ENCODE measurements around the gene ARID1B. TPM values are rescaled to one million over a fixed set of nuclear protein-coding genes. Genes with fewer than 3 reads are reported as not detected.
A peak's percentile ranks its signal among the peaks of the same experiment; 100 is the strongest.

The ARID1B gene
- total and polyA plus RNA-seq, 4 donors, result 7.0 to 49.0 (median 24.2) TPM

DNA sequence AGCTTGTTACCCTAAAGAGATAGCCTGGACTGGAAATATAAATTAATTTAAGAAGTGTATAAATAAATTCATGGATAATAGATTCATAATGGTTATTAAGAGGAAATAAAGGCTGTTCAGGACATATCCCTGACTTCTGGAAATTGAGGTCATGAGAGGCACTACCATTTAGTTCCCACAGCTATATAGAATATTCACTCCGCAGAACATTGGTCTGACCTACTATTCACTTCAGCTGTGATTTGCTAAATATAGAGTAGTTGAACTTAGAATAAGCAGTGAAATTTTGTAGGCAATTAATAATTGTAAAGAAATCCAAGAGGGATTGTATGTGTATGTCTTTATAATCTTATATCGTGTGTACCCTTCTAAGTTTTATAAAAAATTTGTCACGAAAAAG, 112.8 kb downstream of the ARID1B start:
- no peaks in the 10 kb centered on the region for H3K9me3 ChIP-seq (ENCODE audit: control insufficient read depth in 4 of 4, low read length in 3 of 4)
- peaks cover 3 to 30% (median 11%) of the 10 kb centered on the region in 4 donors for H3K4me1 ChIP-seq (ENCODE audit: control insufficient read depth in 4 of 4, insufficient read depth in 4 of 4, low read length in 3 of 4)
- 98% methylated on average over 3 of the region's 3 CpGs for WGBS
- no peak for DNase-seq (ENCODE audit: low spot score)
- TF ChIP-seq HNF4G (IDR thresholded peaks at IDR 0.05) (no peak), YY1 (IDR thresholded peaks at IDR 0.05) (no peak), EGR1 (IDR thresholded peaks at IDR 0.05; ENCODE audit: low read depth in 2 of 2) (no peak), NR2F2 (IDR thresholded peaks at IDR 0.05) (no peak), TAF1 (conservative IDR thresholded peaks at IDR 0.05) (no peak), FOXA1 (IDR thresholded peaks at IDR 0.05) (no peak), RAD21 (IDR thresholded peaks at IDR 0.05) (no peak)
- TF ChIP-seq, protein P1, sequence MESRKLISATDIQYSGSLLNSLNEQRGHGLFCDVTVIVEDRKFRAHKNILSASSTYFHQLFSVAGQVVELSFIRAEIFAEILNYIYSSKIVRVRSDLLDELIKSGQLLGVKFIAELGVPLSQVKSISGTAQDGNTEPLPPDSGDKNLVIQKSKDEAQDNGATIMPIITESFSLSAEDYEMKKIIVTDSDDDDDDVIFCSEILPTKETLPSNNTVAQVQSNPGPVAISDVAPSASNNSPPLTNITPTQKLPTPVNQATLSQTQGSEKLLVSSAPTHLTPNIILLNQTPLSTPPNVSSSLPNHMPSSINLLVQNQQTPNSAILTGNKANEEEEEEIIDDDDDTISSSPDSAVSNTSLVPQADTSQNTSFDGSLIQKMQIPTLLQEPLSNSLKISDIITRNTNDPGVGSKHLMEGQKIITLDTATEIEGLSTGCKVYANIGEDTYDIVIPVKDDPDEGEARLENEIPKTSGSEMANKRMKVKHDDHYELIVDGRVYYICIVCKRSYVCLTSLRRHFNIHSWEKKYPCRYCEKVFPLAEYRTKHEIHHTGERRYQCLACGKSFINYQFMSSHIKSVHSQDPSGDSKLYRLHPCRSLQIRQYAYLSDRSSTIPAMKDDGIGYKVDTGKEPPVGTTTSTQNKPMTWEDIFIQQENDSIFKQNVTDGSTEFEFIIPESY (IDR thresholded peaks at IDR 0.05), result no peak
- TF ChIP-seq, protein P2, sequence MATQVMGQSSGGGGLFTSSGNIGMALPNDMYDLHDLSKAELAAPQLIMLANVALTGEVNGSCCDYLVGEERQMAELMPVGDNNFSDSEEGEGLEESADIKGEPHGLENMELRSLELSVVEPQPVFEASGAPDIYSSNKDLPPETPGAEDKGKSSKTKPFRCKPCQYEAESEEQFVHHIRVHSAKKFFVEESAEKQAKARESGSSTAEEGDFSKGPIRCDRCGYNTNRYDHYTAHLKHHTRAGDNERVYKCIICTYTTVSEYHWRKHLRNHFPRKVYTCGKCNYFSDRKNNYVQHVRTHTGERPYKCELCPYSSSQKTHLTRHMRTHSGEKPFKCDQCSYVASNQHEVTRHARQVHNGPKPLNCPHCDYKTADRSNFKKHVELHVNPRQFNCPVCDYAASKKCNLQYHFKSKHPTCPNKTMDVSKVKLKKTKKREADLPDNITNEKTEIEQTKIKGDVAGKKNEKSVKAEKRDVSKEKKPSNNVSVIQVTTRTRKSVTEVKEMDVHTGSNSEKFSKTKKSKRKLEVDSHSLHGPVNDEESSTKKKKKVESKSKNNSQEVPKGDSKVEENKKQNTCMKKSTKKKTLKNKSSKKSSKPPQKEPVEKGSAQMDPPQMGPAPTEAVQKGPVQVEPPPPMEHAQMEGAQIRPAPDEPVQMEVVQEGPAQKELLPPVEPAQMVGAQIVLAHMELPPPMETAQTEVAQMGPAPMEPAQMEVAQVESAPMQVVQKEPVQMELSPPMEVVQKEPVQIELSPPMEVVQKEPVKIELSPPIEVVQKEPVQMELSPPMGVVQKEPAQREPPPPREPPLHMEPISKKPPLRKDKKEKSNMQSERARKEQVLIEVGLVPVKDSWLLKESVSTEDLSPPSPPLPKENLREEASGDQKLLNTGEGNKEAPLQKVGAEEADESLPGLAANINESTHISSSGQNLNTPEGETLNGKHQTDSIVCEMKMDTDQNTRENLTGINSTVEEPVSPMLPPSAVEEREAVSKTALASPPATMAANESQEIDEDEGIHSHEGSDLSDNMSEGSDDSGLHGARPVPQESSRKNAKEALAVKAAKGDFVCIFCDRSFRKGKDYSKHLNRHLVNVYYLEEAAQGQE (IDR thresholded peaks at IDR 0.05), result no peak
- TF ChIP-seq, protein P3, sequence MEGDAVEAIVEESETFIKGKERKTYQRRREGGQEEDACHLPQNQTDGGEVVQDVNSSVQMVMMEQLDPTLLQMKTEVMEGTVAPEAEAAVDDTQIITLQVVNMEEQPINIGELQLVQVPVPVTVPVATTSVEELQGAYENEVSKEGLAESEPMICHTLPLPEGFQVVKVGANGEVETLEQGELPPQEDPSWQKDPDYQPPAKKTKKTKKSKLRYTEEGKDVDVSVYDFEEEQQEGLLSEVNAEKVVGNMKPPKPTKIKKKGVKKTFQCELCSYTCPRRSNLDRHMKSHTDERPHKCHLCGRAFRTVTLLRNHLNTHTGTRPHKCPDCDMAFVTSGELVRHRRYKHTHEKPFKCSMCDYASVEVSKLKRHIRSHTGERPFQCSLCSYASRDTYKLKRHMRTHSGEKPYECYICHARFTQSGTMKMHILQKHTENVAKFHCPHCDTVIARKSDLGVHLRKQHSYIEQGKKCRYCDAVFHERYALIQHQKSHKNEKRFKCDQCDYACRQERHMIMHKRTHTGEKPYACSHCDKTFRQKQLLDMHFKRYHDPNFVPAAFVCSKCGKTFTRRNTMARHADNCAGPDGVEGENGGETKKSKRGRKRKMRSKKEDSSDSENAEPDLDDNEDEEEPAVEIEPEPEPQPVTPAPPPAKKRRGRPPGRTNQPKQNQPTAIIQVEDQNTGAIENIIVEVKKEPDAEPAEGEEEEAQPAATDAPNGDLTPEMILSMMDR (IDR thresholded peaks at IDR 0.05; ENCODE audit: low read depth, low read length, missing input control), result no peak
- TF ChIP-seq, protein P4, sequence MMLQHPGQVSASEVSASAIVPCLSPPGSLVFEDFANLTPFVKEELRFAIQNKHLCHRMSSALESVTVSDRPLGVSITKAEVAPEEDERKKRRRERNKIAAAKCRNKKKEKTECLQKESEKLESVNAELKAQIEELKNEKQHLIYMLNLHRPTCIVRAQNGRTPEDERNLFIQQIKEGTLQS (IDR thresholded peaks at IDR 0.05), result no peak
- no peaks in the 10 kb centered on the region for H3K27me3 ChIP-seq (ENCODE audit: control insufficient read depth in 4 of 4, insufficient read depth in 4 of 4, low read length in 3 of 4)
- peak overlapping the region; percentile 60 to 82 for H3K27ac ChIP-seq (ENCODE audit: low read depth in 1 of 2, low read length in 2 of 2)
- no peak overlapping the region for H3K4me3 ChIP-seq (ENCODE audit: low read depth in 1 of 3, low read length in 3 of 3)
- H3K9ac ChIP-seq (ENCODE audit: low read depth in 1 of 2, low read length in 2 of 2), result no peak overlapping the region
- H3K36me3 ChIP-seq (ENCODE audit: control insufficient read depth in 4 of 4, insufficient read depth in 3 of 4, low read depth in 1 of 4, low read length in 3 of 4), result no peaks in the 10 kb centered on the region

DNA sequence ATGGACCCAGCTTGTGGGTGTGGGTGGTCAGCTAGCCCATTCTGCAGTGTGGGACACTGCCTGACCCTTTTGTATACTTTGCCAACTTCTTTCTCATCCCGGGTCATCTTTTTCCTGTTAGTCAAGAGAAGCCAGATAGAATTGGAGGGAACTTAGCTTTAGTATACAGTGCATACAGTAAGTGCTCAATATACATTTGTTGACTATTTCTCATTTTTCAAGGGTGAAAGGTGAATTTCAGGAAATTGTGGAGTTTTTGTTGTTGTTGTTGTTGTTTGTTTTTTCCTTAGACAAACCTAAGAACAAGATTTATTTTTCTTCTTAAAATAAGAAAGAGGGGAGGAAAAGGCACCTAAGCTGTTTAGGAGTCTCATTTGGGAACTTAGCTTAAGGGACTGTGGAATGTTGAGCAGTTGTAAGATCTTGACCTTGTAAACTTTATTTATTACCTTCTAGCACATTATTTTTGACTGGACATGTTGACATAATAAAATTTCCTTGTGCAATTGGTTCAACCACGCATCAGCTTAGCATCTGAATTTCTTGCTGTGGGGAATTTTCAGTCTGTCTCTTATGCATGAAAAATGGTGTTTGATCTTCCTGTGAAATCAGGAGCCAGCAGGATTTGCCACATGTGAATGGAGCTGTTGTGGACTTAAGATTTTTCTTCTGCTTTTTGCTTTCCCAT, 113.6 kb downstream of the ARID1B start:
- no peaks in the 10 kb centered on the region for H3K36me3 ChIP-seq (ENCODE audit: control insufficient read depth in 4 of 4, insufficient read depth in 3 of 4, low read depth in 1 of 4, low read length in 3 of 4)
- peaks cover 3 to 30% (median 11%) of the 10 kb centered on the region in 4 donors for H3K4me1 ChIP-seq (ENCODE audit: control insufficient read depth in 4 of 4, insufficient read depth in 4 of 4, low read length in 3 of 4)
- H3K9me3 ChIP-seq (ENCODE audit: control insufficient read depth in 4 of 4, low read length in 3 of 4), result no peaks in the 10 kb centered on the region
- no peak overlapping the region for H3K4me3 ChIP-seq (ENCODE audit: low read depth in 1 of 3, low read length in 3 of 3)
- no peak overlapping the region for H3K27ac ChIP-seq (ENCODE audit: low read depth in 1 of 2, low read length in 2 of 2)
- TF ChIP-seq, protein P5, sequence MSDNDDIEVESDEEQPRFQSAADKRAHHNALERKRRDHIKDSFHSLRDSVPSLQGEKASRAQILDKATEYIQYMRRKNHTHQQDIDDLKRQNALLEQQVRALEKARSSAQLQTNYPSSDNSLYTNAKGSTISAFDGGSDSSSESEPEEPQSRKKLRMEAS (IDR thresholded peaks at IDR 0.05), result no peak
- TF ChIP-seq GABPA (IDR thresholded peaks at IDR 0.05 in 1 of 2, conservative IDR thresholded peaks at IDR 0.05 in 1 of 2), result no peak
- TF ChIP-seq, protein P2 (IDR thresholded peaks at IDR 0.05), result no peak
- no peak for TF ChIP-seq RXRA (IDR thresholded peaks at IDR 0.05)
- TF ChIP-seq FOXA2 (IDR thresholded peaks at IDR 0.05), result no peak
- no peak for TF ChIP-seq RAD21 (IDR thresholded peaks at IDR 0.05)
- no peak for TF ChIP-seq NR2F2 (IDR thresholded peaks at IDR 0.05)
- no peak for TF ChIP-seq SP1 (IDR thresholded peaks at IDR 0.05)
- no peak for TF ChIP-seq JUND (IDR thresholded peaks at IDR 0.05)
- TF ChIP-seq, protein P1 (IDR thresholded peaks at IDR 0.05), result no peak
- TF ChIP-seq YY1 (IDR thresholded peaks at IDR 0.05), result no peak
- TF ChIP-seq HNF4A (conservative IDR thresholded peaks at IDR 0.05), result no peak
- TF ChIP-seq FOXA1 (IDR thresholded peaks at IDR 0.05), result no peak
- DNase-seq (ENCODE audit: low spot score), result no peak
- no peak overlapping the region for H3K9ac ChIP-seq (ENCODE audit: low read depth in 1 of 2, low read length in 2 of 2)
- no peaks in the 10 kb centered on the region for H3K27me3 ChIP-seq (ENCODE audit: control insufficient read depth in 4 of 4, insufficient read depth in 4 of 4, low read length in 3 of 4)
- 44% methylated on average over 2 of the region's 2 CpGs for WGBS

Measured in liver (tissue), 9 donors.